Measurements from ENCODE around the gene GLT1D1.

DNA sequence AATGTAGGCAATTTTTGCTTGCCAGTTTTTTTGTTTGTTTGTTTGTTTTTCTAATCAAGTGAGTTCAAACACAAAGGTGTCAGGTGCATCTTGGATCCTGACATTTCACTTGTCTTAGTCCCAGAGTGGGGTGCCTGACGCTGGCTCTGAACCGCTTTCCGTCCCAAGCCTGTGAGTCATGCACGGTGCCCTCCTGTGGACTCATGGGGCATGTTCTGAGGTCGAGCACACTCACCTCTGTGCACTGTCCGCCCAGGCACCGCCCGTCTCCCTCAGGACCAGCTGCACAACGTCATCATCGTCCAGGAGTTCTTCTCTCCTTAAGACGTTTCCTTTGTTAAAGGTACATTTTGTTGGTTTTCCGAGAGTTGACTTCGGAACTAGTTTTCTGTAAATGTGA is 98.2 kb downstream of the GLT1D1 start:
- TF ChIP-seq, protein P1, sequence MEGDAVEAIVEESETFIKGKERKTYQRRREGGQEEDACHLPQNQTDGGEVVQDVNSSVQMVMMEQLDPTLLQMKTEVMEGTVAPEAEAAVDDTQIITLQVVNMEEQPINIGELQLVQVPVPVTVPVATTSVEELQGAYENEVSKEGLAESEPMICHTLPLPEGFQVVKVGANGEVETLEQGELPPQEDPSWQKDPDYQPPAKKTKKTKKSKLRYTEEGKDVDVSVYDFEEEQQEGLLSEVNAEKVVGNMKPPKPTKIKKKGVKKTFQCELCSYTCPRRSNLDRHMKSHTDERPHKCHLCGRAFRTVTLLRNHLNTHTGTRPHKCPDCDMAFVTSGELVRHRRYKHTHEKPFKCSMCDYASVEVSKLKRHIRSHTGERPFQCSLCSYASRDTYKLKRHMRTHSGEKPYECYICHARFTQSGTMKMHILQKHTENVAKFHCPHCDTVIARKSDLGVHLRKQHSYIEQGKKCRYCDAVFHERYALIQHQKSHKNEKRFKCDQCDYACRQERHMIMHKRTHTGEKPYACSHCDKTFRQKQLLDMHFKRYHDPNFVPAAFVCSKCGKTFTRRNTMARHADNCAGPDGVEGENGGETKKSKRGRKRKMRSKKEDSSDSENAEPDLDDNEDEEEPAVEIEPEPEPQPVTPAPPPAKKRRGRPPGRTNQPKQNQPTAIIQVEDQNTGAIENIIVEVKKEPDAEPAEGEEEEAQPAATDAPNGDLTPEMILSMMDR (IDR thresholded peaks at IDR 0.05): no peak
- no peak for TF ChIP-seq POLR2AphosphoS5 (IDR thresholded peaks at IDR 0.05; ENCODE audit: low read depth, low read length)
- TF ChIP-seq EP300 (IDR thresholded peaks at IDR 0.05; ENCODE audit: borderline replicate concordance in 1 of 2, low read depth in 1 of 2, low read length in 1 of 2): no peak
- no peak for TF ChIP-seq MXI1 (IDR thresholded peaks at IDR 0.05; ENCODE audit: low read depth, low read length)
